Measurements from ENCODE around the gene NR2F1.

Gene NR2F1

GRCh38 chr5:93591323-93591945 lies 8.4 kb downstream of the NR2F1 start:
- DNase-seq, result no peak

GRCh38 chr5:93592883-93593282 lies 9.9 kb downstream of the NR2F1 start:
- DNase-seq, result no peak

- no peak for DNase-seq
Observed at GRCh38 chr5:93593476-93594131, 10.6 kb downstream of the NR2F1 start.

- DNase-seq, result no peak
Observed at GRCh38 chr5:93594591-93595419, 11.8 kb downstream of the NR2F1 start.

- DNase-seq, result no peak
Observed at GRCh38 chr5:93595420-93596147, 12.6 kb downstream of the NR2F1 start.

GRCh38 chr5:93596310-93596675 lies 13.3 kb downstream of the NR2F1 start:
- no peak for DNase-seq

GRCh38 chr5:93596676-93597490 lies 13.9 kb downstream of the NR2F1 start:
- DNase-seq, result no peak

GRCh38 chr5:93598091-93599000 lies 15.3 kb downstream of the NR2F1 start:
- DNase-seq, result no peak

- DNase-seq, result no peak
Observed at GRCh38 chr5:93599001-93599379, 16.0 kb downstream of the NR2F1 start.

- no peak for DNase-seq
Observed at GRCh38 chr5:93599399-93600120, 16.5 kb downstream of the NR2F1 start.

GRCh38 chr5:93600409-93601070 lies 17.5 kb downstream of the NR2F1 start:
- DNase-seq, result no peak

- DNase-seq, result no peak
Observed at GRCh38 chr5:93601071-93601801, 18.2 kb downstream of the NR2F1 start.

- no peak for DNase-seq
Observed at GRCh38 chr5:93601802-93602155, 18.8 kb downstream of the NR2F1 start.

- no peak for DNase-seq
Observed at GRCh38 chr5:93602241-93603077, 19.4 kb downstream of the NR2F1 start.

- DNase-seq, result no peak
Observed at GRCh38 chr5:93603078-93603792, 20.2 kb downstream of the NR2F1 start.

GRCh38 chr5:93603793-93604643 lies 21.0 kb downstream of the NR2F1 start:
- no peak for DNase-seq
